Renal pelvis (tissue), 4 donors: ENCODE data around the gene CCL25. TPM values are rescaled to one million over a fixed set of nuclear protein-coding genes. Genes with fewer than 3 reads are reported as not detected.

Experiments
- DNase-seq: peaks from one replicate; pipeline ENCODE4 v3.0.0-alpha.2; 2013
- polyA plus RNA-seq, 3 donors: library from polyadenylated mRNA; unstranded; fragments of 120-200 nt; gene quantifications; one replicate each; pipeline ENCODE4 v1.2.1, GENCODE V29; 2013; ENCODE audit not compliant: insufficient read length in 3 of 3

Gene CCL25
- polyA plus RNA-seq, 3 donors, result 0.33 to 0.44 TPM; not detected in 1

DNA sequence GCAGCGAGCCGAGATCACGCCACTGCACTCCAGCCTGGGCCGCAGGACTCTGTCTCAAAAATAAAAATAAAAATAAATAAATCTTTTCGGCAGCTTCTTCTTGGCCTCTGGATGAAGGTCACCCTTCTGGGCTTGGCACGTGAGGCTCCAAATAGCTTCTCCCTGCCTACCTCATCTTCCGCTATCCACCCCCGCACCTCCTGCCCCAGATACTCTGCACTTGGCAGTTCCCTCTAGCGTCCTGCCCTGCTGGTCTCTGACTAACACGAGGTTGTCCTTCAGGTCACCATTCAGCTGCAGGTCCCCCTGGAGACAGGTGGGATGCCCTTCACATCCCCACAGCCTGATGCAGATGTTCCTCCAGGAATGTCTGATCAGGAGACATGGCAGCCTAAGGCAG is 8.5 kb upstream of the CCL25 start:
- DNase-seq, result no peak

- no peak for DNase-seq
These were observed 6.5 kb upstream of the CCL25 start for GRCh38 chr19:8045872-8046568.

- no peak for DNase-seq
These were observed 5.9 kb upstream of the CCL25 start for GRCh38 chr19:8046569-8047165.

GRCh38 chr19:8050274-8051096 is 2.1 kb upstream of the CCL25 start:
- DNase-seq, result peak; percentile 86

DNA sequence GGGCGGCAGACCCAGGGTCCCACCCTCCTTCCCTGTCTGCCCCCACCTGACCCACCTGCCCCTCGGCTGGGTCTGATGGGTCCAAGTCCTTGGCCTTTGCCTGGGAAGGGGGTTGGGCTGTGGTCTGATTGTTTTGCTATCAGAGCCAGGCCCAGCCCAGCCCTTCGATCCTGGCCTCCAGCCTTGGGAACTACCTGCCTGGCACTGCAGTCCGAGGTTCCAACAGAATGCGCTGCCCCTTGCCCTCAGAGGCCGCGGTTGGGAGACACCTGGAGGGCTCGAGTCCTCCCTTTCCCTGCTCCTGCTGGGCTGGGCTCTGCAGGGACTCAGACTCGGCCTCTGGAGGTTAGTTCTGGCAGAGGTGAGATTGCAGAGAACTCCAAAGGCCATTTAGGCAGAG is 1.6 kb downstream of the CCL25 start:
- no peak for DNase-seq

GRCh38 chr19:8056533-8056932 is 4.0 kb downstream of the CCL25 start:
- DNase-seq, result no peak

DNA sequence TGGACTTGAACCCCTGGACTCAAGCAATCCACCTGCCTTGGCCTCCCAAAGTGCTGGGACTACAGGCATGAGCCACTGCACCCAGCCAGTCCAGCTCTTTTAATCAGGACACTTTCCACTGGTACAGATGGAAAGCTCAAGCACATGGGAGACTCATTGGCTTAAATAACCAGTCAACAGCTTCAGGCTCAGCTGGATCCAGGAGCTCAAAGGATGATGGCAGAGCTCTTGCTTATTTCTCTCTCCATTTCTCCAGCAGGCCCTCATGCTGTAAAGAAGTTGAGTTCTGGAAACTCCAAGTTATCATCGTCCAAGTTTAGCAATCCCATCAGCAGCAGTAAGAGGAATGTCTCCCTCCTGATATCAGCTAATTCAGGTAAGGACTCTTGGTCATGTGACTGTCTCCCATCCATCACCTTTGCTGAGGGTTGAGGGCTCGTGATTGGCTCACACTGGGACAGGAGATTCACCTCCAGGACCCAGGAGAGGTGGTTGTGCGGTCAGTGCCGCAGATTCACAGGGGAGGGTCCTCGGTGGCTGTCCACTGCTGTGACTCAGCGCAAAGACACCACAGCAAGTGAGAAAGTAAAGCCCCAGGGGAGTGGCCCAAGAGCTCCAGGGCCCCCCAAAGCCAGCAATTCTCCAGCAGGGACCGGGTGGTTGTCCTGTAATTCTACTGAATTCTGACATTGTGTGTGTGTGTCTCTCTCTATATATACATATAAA is 5.1 kb downstream of the CCL25 start:
- no peak for DNase-seq

DNA sequence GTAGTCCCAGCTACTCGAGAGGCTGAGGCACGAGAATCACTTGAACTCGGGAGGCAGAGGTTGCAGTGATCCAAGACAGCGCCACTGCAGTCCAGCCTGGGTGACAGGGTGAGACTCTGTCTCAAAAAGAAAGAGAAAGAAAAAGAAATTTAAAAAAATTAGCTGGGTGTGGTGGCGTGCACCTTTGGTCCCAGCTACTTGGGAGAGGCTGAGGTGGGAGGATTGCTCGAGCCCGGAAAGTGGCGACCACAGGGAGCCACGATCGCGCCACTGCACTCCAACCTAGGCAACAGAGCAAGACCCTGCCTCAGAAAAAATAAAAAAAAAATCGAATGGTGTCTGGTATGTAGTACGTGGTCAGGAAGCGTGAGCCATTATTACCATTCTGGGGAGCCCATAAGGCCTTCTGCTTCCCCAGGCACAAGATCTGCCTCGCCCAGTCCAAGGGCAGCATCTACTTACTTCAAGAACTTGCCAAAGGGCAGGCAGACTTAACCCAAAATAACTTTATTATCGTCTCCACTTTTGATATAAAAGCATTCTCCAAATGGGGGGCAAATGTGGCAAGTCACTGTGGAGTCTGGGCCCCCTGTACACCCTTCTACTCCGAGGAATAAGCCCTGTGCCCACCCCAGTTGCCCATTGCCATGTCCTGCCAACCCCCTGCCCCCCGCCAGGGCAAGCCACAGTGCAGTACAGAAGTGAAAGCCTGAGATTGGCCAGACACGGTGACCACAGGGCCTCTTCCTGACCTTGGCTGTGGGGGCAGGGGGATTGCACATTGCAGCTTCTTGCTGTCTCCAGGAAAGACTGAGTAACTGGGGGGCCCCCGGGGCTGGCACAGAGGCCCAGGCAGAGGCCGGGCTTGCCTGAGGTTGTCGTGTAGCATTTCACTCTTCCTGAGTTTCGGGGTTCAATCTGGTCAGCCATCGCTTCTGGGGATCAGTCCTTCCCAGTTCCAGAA is 12.6 kb downstream of the CCL25 start:
- DNase-seq, result no peak

GRCh38 chr19:8065875-8066261 is 13.3 kb downstream of the CCL25 start:
- no peak for DNase-seq

GRCh38 chr19:8069096-8069973 is 16.8 kb downstream of the CCL25 start:
- no peak for DNase-seq

DNA sequence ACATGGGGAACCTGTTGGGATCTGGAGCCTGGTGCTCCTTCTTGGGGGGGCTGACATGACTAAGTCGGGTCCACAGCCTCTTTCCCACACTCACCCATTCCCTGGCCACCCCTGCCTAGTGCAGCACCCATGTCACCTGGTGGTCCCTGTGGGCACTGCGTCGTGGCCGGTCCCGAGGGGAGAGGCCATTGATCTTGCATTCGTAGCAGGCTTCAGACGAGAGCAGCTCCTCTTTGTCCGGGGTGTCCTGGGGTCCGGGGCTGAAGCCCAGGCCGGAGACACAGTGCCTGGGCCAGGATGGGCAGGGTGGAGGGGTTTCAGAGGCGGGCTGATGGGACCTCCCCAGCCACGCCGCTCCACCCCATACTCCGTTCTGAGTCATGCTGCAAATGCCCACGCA is 19.4 kb downstream of the CCL25 start:
- no peak for DNase-seq

- no peak for DNase-seq
These were observed 21.9 kb downstream of the CCL25 start for GRCh38 chr19:8074501-8074900.

GRCh38 chr19:8075158-8076074 is 22.9 kb downstream of the CCL25 start:
- no peak for DNase-seq

DNA sequence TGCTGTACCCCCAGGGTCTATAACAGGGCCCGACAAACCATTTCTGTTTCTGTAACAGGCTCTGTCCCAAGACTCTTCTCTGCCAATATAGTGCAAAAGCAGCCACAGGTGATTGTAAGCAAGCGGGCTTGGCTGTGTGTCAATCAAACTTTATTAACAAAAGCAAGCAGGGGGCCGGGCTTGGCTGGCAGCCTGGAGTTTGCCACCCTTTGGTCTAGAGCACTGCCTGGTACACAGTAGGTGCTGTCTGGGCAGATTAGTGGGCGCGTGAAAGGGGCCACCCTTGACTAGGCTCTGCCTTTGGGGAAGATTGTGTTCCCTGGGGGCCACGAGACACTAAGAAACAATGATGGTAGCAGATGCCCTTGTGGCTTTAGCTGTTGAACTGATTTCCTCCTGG is 27.4 kb downstream of the CCL25 start:
- DNase-seq, result no peak

GRCh38 chr19:8080832-8081231 is 28.3 kb downstream of the CCL25 start:
- DNase-seq, result no peak

GRCh38 chr19:8081569-8082550 is 29.3 kb downstream of the CCL25 start:
- no peak for DNase-seq

DNA sequence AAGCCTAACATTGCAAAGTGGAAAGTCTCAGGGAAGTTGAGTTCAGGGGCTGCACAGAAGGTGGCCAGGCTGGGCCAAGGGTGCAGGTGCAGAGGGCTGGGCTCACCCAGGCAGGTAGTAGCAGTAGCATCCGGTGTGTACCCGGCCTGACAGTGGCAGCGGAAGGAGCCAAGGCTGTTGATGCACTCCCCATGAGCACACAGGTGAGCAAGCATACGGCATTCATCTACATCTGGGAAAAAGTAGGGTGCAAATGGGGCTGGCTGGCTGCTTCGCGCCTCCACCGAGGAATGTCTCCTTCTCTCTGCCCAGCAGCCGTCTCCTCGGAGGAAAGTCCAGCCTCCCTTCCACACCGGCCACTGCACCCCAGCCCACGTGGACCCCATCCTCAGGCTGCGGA is 30.6 kb downstream of the CCL25 start:
- no peak for DNase-seq

- DNase-seq, result no peak
These were observed 31.6 kb downstream of the CCL25 start for GRCh38 chr19:8084152-8084551.
